ENCODE data around the gene RPL36AL. TPM values are rescaled to one million over a fixed set of nuclear protein-coding genes. Genes with fewer than 3 reads are reported as not detected.
"Not testable (repeated sequence)": the region's sequence is repeated elsewhere in the genome, so short reads cannot be mapped to it uniquely, and the experiment has no call there.

The RPL36AL gene
- total RNA-seq, 2 donors from 2014 or later: 197 to 198 TPM

DNA sequence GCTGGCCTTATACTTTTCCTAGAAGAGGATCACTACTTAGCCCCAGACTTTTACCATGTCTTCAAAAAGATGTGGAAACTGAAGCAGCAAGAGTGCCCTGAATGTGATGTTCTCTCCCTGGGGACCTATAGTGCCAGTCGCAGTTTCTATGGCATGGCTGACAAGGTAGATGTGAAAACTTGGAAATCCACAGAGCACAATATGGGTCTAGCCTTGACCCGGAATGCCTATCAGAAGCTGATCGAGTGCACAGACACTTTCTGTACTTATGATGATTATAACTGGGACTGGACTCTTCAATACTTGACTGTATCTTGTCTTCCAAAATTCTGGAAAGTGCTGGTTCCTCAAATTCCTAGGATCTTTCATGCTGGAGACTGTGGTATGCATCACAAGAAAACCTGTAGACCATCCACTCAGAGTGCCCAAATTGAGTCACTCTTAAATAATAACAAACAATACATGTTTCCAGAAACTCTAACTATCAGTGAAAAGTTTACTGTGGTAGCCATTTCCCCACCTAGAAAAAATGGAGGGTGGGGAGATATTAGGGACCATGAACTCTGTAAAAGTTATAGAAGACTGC lies 1.7 kb upstream of the RPL36AL start:
- Histone ChIP-seq H3K27me3 (no peaks in the 10 kb centered on the region), H3K27ac (no peak overlapping the region), H3K9me3 (no peaks in the 10 kb centered on the region), H3K9ac (ENCODE audit: low read depth in 2 of 2, low read length in 2 of 2) (peak overlapping the region in 1 of 2 donors; percentile 99), H3K4me1 (peaks cover 9% of the 10 kb centered on the region), H3K36me3 (no peaks in the 10 kb centered on the region), H3K4me3 (peak overlapping the region; percentile 68)
- TF ChIP-seq, protein P1, sequence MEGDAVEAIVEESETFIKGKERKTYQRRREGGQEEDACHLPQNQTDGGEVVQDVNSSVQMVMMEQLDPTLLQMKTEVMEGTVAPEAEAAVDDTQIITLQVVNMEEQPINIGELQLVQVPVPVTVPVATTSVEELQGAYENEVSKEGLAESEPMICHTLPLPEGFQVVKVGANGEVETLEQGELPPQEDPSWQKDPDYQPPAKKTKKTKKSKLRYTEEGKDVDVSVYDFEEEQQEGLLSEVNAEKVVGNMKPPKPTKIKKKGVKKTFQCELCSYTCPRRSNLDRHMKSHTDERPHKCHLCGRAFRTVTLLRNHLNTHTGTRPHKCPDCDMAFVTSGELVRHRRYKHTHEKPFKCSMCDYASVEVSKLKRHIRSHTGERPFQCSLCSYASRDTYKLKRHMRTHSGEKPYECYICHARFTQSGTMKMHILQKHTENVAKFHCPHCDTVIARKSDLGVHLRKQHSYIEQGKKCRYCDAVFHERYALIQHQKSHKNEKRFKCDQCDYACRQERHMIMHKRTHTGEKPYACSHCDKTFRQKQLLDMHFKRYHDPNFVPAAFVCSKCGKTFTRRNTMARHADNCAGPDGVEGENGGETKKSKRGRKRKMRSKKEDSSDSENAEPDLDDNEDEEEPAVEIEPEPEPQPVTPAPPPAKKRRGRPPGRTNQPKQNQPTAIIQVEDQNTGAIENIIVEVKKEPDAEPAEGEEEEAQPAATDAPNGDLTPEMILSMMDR (IDR thresholded peaks at IDR 0.05): no peak
- intact Hi-C loops (cut with DNase I): loop anchor here (5.0 kb wide), 1 partner anchor 35 kb away; the partner anchor contains the start of gene RPS29
- DNase-seq: no peak

DNA sequence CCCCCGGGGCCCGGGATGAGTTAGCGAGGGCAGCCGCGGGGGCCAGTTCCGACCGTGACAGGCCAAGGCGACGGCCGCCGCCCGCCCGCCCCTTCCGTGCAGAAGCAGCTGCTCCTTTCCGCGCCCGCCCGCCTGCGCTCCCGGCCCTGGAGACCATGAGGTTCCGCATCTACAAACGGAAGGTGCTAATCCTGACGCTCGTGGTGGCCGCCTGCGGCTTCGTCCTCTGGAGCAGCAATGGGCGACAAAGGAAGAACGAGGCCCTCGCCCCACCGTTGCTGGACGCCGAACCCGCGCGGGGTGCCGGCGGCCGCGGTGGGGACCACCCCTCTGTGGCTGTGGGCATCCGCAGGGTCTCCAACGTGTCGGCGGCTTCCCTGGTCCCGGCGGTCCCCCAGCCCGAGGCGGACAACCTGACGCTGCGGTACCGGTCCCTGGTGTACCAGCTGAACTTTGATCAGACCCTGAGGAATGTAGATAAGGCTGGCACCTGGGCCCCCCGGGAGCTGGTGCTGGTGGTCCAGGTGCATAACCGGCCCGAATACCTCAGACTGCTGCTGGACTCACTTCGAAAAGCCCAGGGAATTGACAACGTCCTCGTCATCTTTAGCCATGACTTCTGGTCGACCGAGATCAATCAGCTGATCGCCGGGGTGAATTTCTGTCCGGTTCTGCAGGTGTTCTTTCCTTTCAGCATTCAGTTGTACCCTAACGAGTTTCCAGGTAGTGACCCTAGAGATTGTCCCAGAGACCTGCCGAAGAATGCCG lies 872 bp upstream of the RPL36AL start:
- DNase-seq: peak; percentile 67
- Histone ChIP-seq H3K36me3 (no peaks in the 10 kb centered on the region), H3K9me3 (no peaks in the 10 kb centered on the region), H3K4me1 (peaks cover 9% of the 10 kb centered on the region), H3K27me3 (no peaks in the 10 kb centered on the region), H3K27ac (peak overlapping the region; percentile 96), H3K4me3 (peak overlapping the region; percentile 68), H3K9ac (ENCODE audit: low read depth in 2 of 2, low read length in 2 of 2) (peak overlapping the region; percentile 89 to 99)
- intact Hi-C loops (cut with DNase I): loop anchor here (5.0 kb wide), 1 partner anchor 34 kb away; the partner anchor contains the start of gene RPS29
- TF ChIP-seq, protein P1 (IDR thresholded peaks at IDR 0.05): no peak

DNA sequence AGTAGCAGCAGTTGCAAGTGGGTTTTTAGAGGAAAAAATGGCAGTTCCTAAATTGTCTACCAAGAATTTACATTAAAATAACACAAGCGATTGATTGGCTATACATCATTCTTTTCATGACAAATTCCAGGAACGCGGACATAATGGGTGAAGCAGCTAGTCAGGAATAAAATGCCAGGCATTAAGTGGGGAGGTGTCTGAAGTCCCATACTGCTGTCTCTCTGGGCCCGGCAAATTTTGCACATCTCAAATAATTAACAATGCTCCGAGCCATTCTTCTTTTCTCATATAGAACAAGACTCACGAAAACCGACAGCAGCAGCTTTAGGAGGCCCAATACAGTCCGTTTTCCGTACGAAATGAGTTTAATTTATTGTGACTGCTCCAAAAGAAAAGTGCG lies 696 bp downstream of the RPL36AL start:
- H3K4me1 ChIP-seq: peaks cover 9% of the 10 kb centered on the region
- DNase-seq: no peak
- no peaks in the 10 kb centered on the region for H3K9me3 ChIP-seq
- peak overlapping the region; percentile 68 for H3K4me3 ChIP-seq
- H3K36me3 ChIP-seq: no peaks in the 10 kb centered on the region
- peak overlapping the region; percentile 86 to 99 for H3K9ac ChIP-seq (ENCODE audit: low read depth in 2 of 2, low read length in 2 of 2)
- H3K27me3 ChIP-seq: no peaks in the 10 kb centered on the region
- TF ChIP-seq, protein P1 (IDR thresholded peaks at IDR 0.05): no peak
- H3K27ac ChIP-seq: peak overlapping the region; percentile 96
- intact Hi-C loops (cut with DNase I): loop anchor here (5.0 kb wide), 1 partner anchor 32 kb away; the partner anchor contains the start of gene RPS29

DNA sequence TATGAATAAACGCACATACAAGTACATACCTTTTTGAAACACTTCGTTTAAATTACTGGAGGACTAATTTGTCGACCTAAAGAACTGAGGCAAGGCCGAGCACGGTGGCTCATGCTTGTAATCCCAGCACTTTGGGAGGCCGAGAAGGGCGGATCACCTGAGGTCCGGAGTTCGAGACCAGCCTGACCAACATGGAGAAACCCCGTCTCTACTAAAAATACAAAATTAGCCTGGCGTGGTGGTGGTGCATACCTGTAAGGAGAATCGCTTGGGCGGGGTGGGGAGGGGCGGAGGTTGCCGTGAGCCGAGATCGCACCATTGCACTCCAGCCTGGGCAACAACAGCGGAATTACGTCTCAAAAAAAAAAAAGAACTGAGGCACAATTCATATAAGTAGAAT lies 1.2 kb downstream of the RPL36AL start:
- DNase-seq; H3K36me3 ChIP-seq; intact Hi-C loops (cut with DNase I); H3K9me3 ChIP-seq; H3K4me1 ChIP-seq; H3K27me3 ChIP-seq: not testable (repeated sequence)
- peak overlapping the region; percentile 96 for H3K27ac ChIP-seq
- H3K9ac ChIP-seq (ENCODE audit: low read depth in 2 of 2, low read length in 2 of 2): peak overlapping the region in 1 of 2 donors; percentile 99
- peak overlapping the region; percentile 68 for H3K4me3 ChIP-seq

DNA sequence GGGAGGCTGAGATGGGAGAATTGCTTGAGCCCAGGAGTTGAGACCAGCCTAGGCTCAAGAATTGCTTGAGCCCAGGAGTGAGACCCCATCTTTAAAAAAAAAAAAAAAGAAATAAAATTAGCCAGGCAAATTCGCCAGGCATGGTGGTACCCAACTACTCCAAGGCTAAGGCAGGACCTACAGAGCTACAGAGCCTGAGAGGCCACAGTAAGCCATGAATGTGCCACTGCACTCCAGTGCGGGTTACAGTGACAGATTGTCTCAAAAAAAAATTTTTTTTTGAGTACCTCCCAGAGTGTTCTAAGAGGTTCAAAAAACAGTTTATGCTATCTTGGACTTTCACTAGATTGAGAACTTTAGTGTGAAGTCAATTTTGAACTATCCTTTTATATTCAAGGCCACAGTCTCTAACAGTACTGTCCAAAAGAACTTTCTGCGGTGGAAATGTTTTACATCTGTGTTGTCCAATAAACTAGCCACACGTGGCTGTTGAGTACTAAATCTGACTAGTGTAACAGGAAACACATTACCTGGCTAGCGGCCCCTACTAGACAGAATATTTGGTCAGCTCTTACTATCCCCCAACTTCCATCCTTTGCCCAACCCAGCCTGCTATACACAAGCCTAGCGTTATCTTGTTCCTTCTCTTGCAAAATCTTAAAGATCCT lies 2.4 kb downstream of the RPL36AL start:
- peaks cover 3% of the 10 kb centered on the region for H3K4me1 ChIP-seq
- H3K36me3 ChIP-seq: no peaks in the 10 kb centered on the region
- H3K27ac ChIP-seq: no peak overlapping the region
- H3K27me3 ChIP-seq: no peaks in the 10 kb centered on the region
- TF ChIP-seq, protein P1 (IDR thresholded peaks at IDR 0.05): no peak
- intact Hi-C loops (cut with DNase I): no loop called here
- H3K4me3 ChIP-seq: no peak overlapping the region
- no peaks in the 10 kb centered on the region for H3K9me3 ChIP-seq
- DNase-seq: no peak
- H3K9ac ChIP-seq (ENCODE audit: low read depth in 2 of 2, low read length in 2 of 2): no peak overlapping the region
